ENCODE data around the gene ELOVL5. TPM values are rescaled to one million over a fixed set of nuclear protein-coding genes. Genes with fewer than 3 reads are reported as not detected.

The ELOVL5 gene

DNA sequence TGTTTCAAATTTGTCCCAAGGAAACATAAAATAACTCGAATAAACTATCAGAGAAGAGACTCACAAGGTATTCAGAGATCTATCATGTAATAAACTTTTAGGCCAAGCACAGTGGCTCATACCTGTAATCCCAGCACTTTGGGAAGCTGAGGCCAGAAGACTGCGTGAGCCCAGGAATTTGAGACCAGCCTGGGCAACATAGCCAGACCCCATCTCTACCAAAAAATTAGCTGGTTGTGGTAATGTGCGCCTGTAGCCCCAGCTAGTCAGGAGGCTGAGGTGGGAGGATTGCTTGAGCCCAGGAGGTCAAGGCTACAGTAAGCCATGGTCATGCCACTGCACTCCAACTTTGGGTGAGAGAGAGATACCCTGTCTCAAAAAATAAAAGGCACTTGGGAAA, 120.9 kb downstream of the ELOVL5 start:
- H2AK5ac ChIP-seq (ENCODE audit: low read depth, low read length), result no peak overlapping the region
- H3K79me1 ChIP-seq (ENCODE audit: low read depth, low read length), result no peaks in the 10 kb centered on the region
- H3K4me2 ChIP-seq (ENCODE audit: insufficient read depth, low read length, poor library complexity, severe bottlenecking), result no peak overlapping the region
- H2BK15ac ChIP-seq (ENCODE audit: low read length), result no peak overlapping the region
- H2BK5ac ChIP-seq (ENCODE audit: low read length), result no peak overlapping the region
- H2AFZ ChIP-seq (ENCODE audit: low read length), result no peak overlapping the region
- no peaks in the 10 kb centered on the region for H3K9me3 ChIP-seq (replicated peaks in 1 of 2; ENCODE audit: control insufficient read depth in 2 of 2, insufficient read depth in 1 of 2, low read depth in 1 of 2, low read length in 2 of 2)
- DNase-seq (ENCODE audit: low spot score), result no peak
- H3K4ac ChIP-seq (ENCODE audit: low read length), result no peak overlapping the region
- H3K23ac ChIP-seq (ENCODE audit: low read depth, low read length, poor library complexity), result no peak overlapping the region
- H2BK12ac ChIP-seq (ENCODE audit: low read length), result no peak overlapping the region
- no peak overlapping the region for H3K18ac ChIP-seq (ENCODE audit: low read length)
- H3K9ac ChIP-seq (ENCODE audit: low read depth, low read length, poor library complexity), result no peak overlapping the region
- H4K8ac ChIP-seq (ENCODE audit: low read depth, low read length), result no peak overlapping the region
- no peak overlapping the region for H4K91ac ChIP-seq (ENCODE audit: low read depth, low read length, poor library complexity)
- no peak overlapping the region for H3K4me3 ChIP-seq (ENCODE audit: low read length in 2 of 2)
- H3K27me3 ChIP-seq (ENCODE audit: control insufficient read depth in 3 of 3, insufficient read depth in 3 of 3, low read depth in 1 of 3, low read length in 3 of 3), result no peaks in the 10 kb centered on the region
- no peak overlapping the region for H2BK120ac ChIP-seq (ENCODE audit: low read depth, low read length)
- no peaks in the 10 kb centered on the region for H3K4me1 ChIP-seq (ENCODE audit: control insufficient read depth in 2 of 2, insufficient read depth in 1 of 2, low read depth in 1 of 2, low read length in 2 of 2)
- H3K36me3 ChIP-seq (replicated peaks in 1 of 2; ENCODE audit: control insufficient read depth in 2 of 2, insufficient read depth in 2 of 2, low read length in 2 of 2), result no peaks in the 10 kb centered on the region
- no peak overlapping the region for H3K14ac ChIP-seq (ENCODE audit: low read length)
- no CpG with 5 or more reads among the region's 3 CpGs for WGBS, 2 donors (ENCODE audit: extremely low coverage in 2 of 2, insufficient read length in 2 of 2, insufficient replicate concordance in 1 of 2)
- H3K27ac ChIP-seq (replicated peaks; ENCODE audit: low read length), result no peak overlapping the region

- no peak overlapping the region for H3K4me2 ChIP-seq (ENCODE audit: insufficient read depth, low read length, poor library complexity, severe bottlenecking)
- H3K23ac ChIP-seq (ENCODE audit: low read depth, low read length, poor library complexity), result no peak overlapping the region
- H3K4ac ChIP-seq (ENCODE audit: low read length), result no peak overlapping the region
- no peak overlapping the region for H2BK15ac ChIP-seq (ENCODE audit: low read length)
- H4K8ac ChIP-seq (ENCODE audit: low read depth, low read length), result no peak overlapping the region
- H2BK5ac ChIP-seq (ENCODE audit: low read length), result no peak overlapping the region
- H4K91ac ChIP-seq (ENCODE audit: low read depth, low read length, poor library complexity), result no peak overlapping the region
- H3K18ac ChIP-seq (ENCODE audit: low read length), result no peak overlapping the region
- H2AFZ ChIP-seq (ENCODE audit: low read length), result no peak overlapping the region
- no peaks in the 10 kb centered on the region for H3K4me1 ChIP-seq (ENCODE audit: control insufficient read depth in 2 of 2, insufficient read depth in 1 of 2, low read depth in 1 of 2, low read length in 2 of 2)
- no peak overlapping the region for H3K4me3 ChIP-seq (ENCODE audit: low read length in 2 of 2)
- H3K9me3 ChIP-seq (replicated peaks in 1 of 2; ENCODE audit: control insufficient read depth in 2 of 2, insufficient read depth in 1 of 2, low read depth in 1 of 2, low read length in 2 of 2), result peaks cover 0 to 2% of the 10 kb centered on the region in 2 donors
- H3K14ac ChIP-seq (ENCODE audit: low read length), result no peak overlapping the region
- H2BK12ac ChIP-seq (ENCODE audit: low read length), result no peak overlapping the region
- H2AK5ac ChIP-seq (ENCODE audit: low read depth, low read length), result no peak overlapping the region
- no peak overlapping the region for H2BK120ac ChIP-seq (ENCODE audit: low read depth, low read length)
- H3K27me3 ChIP-seq (ENCODE audit: control insufficient read depth in 3 of 3, insufficient read depth in 3 of 3, low read depth in 1 of 3, low read length in 3 of 3), result no peaks in the 10 kb centered on the region
- H3K79me1 ChIP-seq (ENCODE audit: low read depth, low read length), result no peaks in the 10 kb centered on the region
- no peak overlapping the region for H3K9ac ChIP-seq (ENCODE audit: low read depth, low read length, poor library complexity)
- H3K27ac ChIP-seq (replicated peaks; ENCODE audit: low read length), result no peak overlapping the region
- DNase-seq (ENCODE audit: low spot score), result no peak
- no peaks in the 10 kb centered on the region for H3K36me3 ChIP-seq (replicated peaks in 1 of 2; ENCODE audit: control insufficient read depth in 2 of 2, insufficient read depth in 2 of 2, low read length in 2 of 2)
Observed at GRCh38 chr6:53220605-53221004, 128.1 kb downstream of the ELOVL5 start.

Small RNAs within 50 kb of the gene (small RNA-seq; reads per million reads assigned to genes)
- not detected for gene MIR5685 (ENCODE audit: insufficient read depth)
- gene RNU1-136P (ENCODE audit: insufficient read depth), result not detected
